Measurements from ENCODE around the gene TCP11L1.

TCP11L1 gene

GRCh38 chr11:33039274-33040032, at the start of gene TCP11L1:
Gene TCP11L1, plus strand, starts transcription at chr11:33039572. Its CDS starts 4,202 bp downstream, at chr11:33043774.
- H3K4me3 ChIP-seq: peak within 1 kb of the TSS; percentile 99
- peak; percentile 94 for DNase-seq (ENCODE audit: low spot score)
- H3K27ac ChIP-seq: peak within 1 kb of the TSS; percentile 96
- TF ChIP-seq, protein P1, sequence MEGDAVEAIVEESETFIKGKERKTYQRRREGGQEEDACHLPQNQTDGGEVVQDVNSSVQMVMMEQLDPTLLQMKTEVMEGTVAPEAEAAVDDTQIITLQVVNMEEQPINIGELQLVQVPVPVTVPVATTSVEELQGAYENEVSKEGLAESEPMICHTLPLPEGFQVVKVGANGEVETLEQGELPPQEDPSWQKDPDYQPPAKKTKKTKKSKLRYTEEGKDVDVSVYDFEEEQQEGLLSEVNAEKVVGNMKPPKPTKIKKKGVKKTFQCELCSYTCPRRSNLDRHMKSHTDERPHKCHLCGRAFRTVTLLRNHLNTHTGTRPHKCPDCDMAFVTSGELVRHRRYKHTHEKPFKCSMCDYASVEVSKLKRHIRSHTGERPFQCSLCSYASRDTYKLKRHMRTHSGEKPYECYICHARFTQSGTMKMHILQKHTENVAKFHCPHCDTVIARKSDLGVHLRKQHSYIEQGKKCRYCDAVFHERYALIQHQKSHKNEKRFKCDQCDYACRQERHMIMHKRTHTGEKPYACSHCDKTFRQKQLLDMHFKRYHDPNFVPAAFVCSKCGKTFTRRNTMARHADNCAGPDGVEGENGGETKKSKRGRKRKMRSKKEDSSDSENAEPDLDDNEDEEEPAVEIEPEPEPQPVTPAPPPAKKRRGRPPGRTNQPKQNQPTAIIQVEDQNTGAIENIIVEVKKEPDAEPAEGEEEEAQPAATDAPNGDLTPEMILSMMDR (IDR thresholded peaks at IDR 0.05): no peak

DNA sequence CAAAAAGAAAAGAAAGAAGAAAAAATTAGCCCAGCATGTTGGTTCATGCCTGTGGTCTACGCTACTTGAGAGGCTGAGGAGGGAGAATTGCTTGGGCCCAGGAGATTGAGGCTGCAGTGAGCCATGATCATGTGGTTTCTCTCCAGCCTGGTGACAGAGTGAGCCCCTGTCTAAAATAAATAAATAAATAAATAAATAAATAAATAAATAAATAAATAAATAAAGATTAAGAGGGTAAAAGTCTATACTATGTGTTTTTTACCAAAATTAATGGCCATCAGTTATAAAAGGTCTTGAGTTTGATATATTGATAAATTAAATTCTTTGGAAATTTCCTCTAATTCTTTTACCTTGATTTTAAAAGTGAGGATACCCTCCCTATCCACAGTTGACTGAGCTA, 48.9 kb upstream of the TCP11L1 start:
- no peak for DNase-seq (ENCODE audit: low spot score)
- H3K27ac ChIP-seq: no peak overlapping the region
- H3K4me3 ChIP-seq: no peak overlapping the region
- TF ChIP-seq, protein P1 (IDR thresholded peaks at IDR 0.05): no peak

- Histone ChIP-seq H3K27ac (no peak overlapping the region), H3K4me3 (no peak overlapping the region)
- TF ChIP-seq, protein P1 (IDR thresholded peaks at IDR 0.05): no peak
- no peak for DNase-seq (ENCODE audit: low spot score)
Observed at GRCh38 chr11:32991427-32991826, 47.9 kb upstream of the TCP11L1 start.

DNA sequence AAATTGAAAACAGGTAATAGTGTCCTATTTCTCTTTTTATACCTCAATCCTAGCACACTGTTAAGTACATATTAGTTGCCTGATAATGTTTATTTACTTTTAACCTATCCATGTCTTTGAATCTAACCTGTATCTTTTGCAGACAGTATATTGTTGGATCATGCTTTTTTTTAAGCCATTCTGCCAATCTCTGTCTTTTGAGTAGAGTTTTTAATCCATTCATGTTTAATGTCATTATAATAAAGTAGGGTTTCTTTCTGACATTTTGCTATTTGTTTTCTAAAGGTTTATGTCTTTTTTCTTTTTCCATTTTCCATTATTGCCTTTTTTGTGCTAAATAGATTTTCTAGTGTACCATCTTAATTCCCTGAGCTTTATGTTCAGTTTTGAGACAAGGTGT, 47.5 kb upstream of the TCP11L1 start:
- H3K4me3 ChIP-seq: no peak overlapping the region
- TF ChIP-seq, protein P1 (IDR thresholded peaks at IDR 0.05): no peak
- no peak for DNase-seq (ENCODE audit: low spot score)

GRCh38 chr11:33000181-33000580, 39.2 kb upstream of the TCP11L1 start:
- no peak for DNase-seq (ENCODE audit: low spot score)
- Histone ChIP-seq H3K27ac (no peak overlapping the region), H3K4me3 (no peak overlapping the region)
- TF ChIP-seq, protein P1 (IDR thresholded peaks at IDR 0.05): no peak

More for the DNA sequence above, 47.5 kb upstream of the TCP11L1 start:
- no peak overlapping the region for H3K27ac ChIP-seq

- Histone ChIP-seq H3K4me3 (no peak overlapping the region), H3K27ac (no peak overlapping the region)
- no peak for DNase-seq (ENCODE audit: low spot score)
- TF ChIP-seq, protein P1 (IDR thresholded peaks at IDR 0.05): no peak
Observed at GRCh38 chr11:33001281-33001680, 38.1 kb upstream of the TCP11L1 start.
